Hepatocyte (in vitro differentiated cells): Measurements from ENCODE around the gene WDFY4. TPM values are rescaled to one million over a fixed set of nuclear protein-coding genes. Genes with fewer than 3 reads are reported as not detected.

Experiments
- DNase-seq: peaks from one replicate; pipeline ENCODE4 v3.0.0-alpha.2; 2016; ENCODE audit warnings: low spot score
- H2AFZ ChIP-seq: fragments of 200-600 bp; sonication (generic); 2 replicates; pipeline ENCODE4 v1.6.0; 2016; ENCODE audit warnings: antibody characterized with exemption, mild to moderate bottlenecking
- H3K27ac ChIP-seq: fragments of 200-600 bp; sonication (generic); 2 replicates; pipeline ENCODE4 v1.5.1; 2016; ENCODE audit warnings: mild to moderate bottlenecking
- H3K27me3 ChIP-seq: fragments of 200-600 bp; sonication (generic); 2 replicates; pipeline ENCODE4 v1.6.1; 2016
- H3K36me3 ChIP-seq: fragments of 200-600 bp; sonication (generic); replicated peaks from 2 replicates; pipeline ENCODE4 v1.5.1; 2016; ENCODE audit warnings: low read depth; ENCODE audit not compliant: insufficient read depth
- H3K4me1 ChIP-seq: fragments of 200-600 bp; sonication (generic); 2 replicates; pipeline ENCODE4 v1.5.1; 2016; ENCODE audit warnings: mild to moderate bottlenecking, moderate library complexity; ENCODE audit not compliant: insufficient read depth
- H3K4me2 ChIP-seq: fragments of 200-600 bp; sonication (generic); 2 replicates; pipeline ENCODE4 v1.6.0; 2016
- H3K4me3 ChIP-seq: fragments of 200-600 bp; sonication (generic); 2 replicates; pipeline ENCODE4 v1.5.1; 2016; ENCODE audit warnings: mild to moderate bottlenecking
- H3K79me2 ChIP-seq: fragments of 200-600 bp; sonication (generic); 2 replicates; pipeline ENCODE4 v1.6.0; 2017; ENCODE audit warnings: mild to moderate bottlenecking
- H3K9me2 ChIP-seq: fragments of 200-600 bp; sonication (generic); replicated peaks from 2 replicates; pipeline ENCODE4 v1.6.0; 2017; ENCODE audit warnings: mild to moderate bottlenecking; ENCODE audit not compliant: insufficient read depth
- H3K9me3 ChIP-seq: fragments of 200-600 bp; sonication (generic); 2 replicates; pipeline ENCODE4 v1.5.1; 2016; ENCODE audit warnings: low read depth, mild to moderate bottlenecking
- H4K20me1 ChIP-seq: fragments of 200-600 bp; sonication (generic); 2 replicates; pipeline ENCODE4 v1.6.0; 2016; ENCODE audit warnings: mild to moderate bottlenecking; ENCODE audit not compliant: insufficient read depth, poor library complexity, severe bottlenecking
- EZH2 ChIP-seq: fragments of 200-600 bp; sonication (generic); IDR thresholded peaks from 2 replicates; pipeline ENCODE4 v1.6.1; 2016; ENCODE audit warnings: antibody characterized with exemption, mild to moderate bottlenecking, borderline replicate concordance
- EZH2phosphoT487 ChIP-seq: fragments of 200-600 bp; sonication (generic); IDR thresholded peaks from one replicate; pipeline ENCODE4 v1.6.1; 2018; ENCODE audit warnings: antibody characterized with exemption, mild to moderate bottlenecking, low read depth, moderate library complexity; ENCODE audit not compliant: unreplicated experiment, severe bottlenecking
- WGBS: methylation state at CpG from one replicate; pipeline ENCODE4 v1.1.6; 2016; ENCODE audit warnings: low lambda C conversion rate; ENCODE audit errors: missing lambda C conversion rate; 5-methylcytosine and 5-hydroxymethylcytosine counted together
- polyA plus RNA-seq: library from polyadenylated mRNA; unstranded; fragments of >200 nt; fragmentation: Nextera tagmentation; extraction: Ambion mirVana; gene quantifications from 2 replicates; pipeline ENCODE4 v1.2.1, GENCODE V29; 2016
- total RNA-seq: library from RNA; depleted of rRNA; stranded (reverse); fragments of >200 nt; gene quantifications from 2 replicates; pipeline ENCODE4 v1.2.3, GENCODE V29; 2014
- TF ChIP-seq, protein P1 (sequence below): fragments of 200-600 bp; sonication (generic); IDR thresholded peaks from 2 replicates; pipeline ENCODE4 v1.5.1; 2016; ENCODE audit warnings: antibody characterized with exemption, mild to moderate bottlenecking; ENCODE audit not compliant: poor library complexity

Gene WDFY4
- total and polyA plus RNA-seq, 2 experiments from 2014 or later, result 0.43 to 0.91 TPM

DNA sequence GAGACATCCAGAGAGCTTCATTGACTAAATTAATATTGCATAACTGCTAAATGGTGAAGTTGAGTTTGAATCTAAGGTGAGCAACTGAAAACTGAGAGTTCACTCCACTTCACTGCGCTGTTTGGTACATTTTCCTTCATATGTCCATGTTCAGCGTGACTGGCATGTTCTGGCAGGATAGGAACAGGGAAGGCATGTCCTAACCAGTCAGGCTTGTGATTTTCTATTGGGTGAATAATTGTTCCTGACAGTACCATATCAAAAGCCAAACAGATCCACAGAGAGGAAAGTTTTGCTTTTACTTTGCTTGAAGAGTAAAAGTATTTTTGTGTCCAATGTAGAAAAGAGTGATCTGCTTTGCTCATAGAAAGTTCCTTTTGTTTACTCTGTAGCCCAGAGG, 53.2 kb downstream of the WDFY4 start:
- no peaks in the 10 kb centered on the region for H3K4me1 ChIP-seq
- no peak overlapping the region for H3K4me3 ChIP-seq
- TF ChIP-seq, protein P1, sequence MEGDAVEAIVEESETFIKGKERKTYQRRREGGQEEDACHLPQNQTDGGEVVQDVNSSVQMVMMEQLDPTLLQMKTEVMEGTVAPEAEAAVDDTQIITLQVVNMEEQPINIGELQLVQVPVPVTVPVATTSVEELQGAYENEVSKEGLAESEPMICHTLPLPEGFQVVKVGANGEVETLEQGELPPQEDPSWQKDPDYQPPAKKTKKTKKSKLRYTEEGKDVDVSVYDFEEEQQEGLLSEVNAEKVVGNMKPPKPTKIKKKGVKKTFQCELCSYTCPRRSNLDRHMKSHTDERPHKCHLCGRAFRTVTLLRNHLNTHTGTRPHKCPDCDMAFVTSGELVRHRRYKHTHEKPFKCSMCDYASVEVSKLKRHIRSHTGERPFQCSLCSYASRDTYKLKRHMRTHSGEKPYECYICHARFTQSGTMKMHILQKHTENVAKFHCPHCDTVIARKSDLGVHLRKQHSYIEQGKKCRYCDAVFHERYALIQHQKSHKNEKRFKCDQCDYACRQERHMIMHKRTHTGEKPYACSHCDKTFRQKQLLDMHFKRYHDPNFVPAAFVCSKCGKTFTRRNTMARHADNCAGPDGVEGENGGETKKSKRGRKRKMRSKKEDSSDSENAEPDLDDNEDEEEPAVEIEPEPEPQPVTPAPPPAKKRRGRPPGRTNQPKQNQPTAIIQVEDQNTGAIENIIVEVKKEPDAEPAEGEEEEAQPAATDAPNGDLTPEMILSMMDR, result no peak
- TF ChIP-seq EZH2 (no peak), EZH2phosphoT487 (no peak)
- H3K9me2 ChIP-seq, result no peaks in the 10 kb centered on the region
- no peak overlapping the region for H2AFZ ChIP-seq
- H3K27me3 ChIP-seq, result no peaks in the 10 kb centered on the region
- H3K9me3 ChIP-seq, result no peaks in the 10 kb centered on the region
- WGBS, result 91% methylated on average over 2 of the region's 2 CpGs
- no peaks in the 10 kb centered on the region for H3K79me2 ChIP-seq
- no peak overlapping the region for H3K4me2 ChIP-seq
- no peak for DNase-seq
- H3K27ac ChIP-seq, result no peak overlapping the region
- H3K36me3 ChIP-seq, result no peaks in the 10 kb centered on the region
- H4K20me1 ChIP-seq, result no peaks in the 10 kb centered on the region

DNA sequence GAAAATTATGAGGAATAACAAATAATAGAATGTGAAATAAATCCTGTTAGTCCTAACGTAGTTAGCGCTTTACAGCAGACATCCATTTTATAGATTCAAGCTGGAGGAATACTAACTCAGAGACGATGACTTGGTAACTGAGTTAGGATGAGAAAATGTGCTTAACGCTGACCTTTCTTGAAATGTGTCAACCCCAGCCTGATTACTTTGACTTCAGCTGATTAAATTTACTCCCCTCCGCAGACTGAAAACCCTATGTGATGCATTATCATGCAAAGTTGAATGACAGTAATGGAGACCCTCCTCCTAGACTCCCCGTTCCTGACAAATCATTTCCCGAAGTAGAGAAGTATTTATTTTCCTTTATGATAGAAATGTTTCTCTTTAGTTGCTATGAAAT, 54.5 kb downstream of the WDFY4 start:
- Histone ChIP-seq H3K27me3 (no peaks in the 10 kb centered on the region), H3K9me2 (no peaks in the 10 kb centered on the region), H3K79me2 (no peaks in the 10 kb centered on the region), H4K20me1 (no peaks in the 10 kb centered on the region), H3K36me3 (no peaks in the 10 kb centered on the region), H3K4me3 (no peak overlapping the region), H3K27ac (no peak overlapping the region), H3K9me3 (no peaks in the 10 kb centered on the region), H3K4me1 (no peaks in the 10 kb centered on the region), H2AFZ (no peak overlapping the region), H3K4me2 (no peak overlapping the region)
- 87% methylated on average over 7 of the region's 7 CpGs for WGBS
- TF ChIP-seq, protein P1, result no peak
- TF ChIP-seq EZH2, result no peak
- no peak for TF ChIP-seq EZH2phosphoT487
- DNase-seq, result no peak

DNA sequence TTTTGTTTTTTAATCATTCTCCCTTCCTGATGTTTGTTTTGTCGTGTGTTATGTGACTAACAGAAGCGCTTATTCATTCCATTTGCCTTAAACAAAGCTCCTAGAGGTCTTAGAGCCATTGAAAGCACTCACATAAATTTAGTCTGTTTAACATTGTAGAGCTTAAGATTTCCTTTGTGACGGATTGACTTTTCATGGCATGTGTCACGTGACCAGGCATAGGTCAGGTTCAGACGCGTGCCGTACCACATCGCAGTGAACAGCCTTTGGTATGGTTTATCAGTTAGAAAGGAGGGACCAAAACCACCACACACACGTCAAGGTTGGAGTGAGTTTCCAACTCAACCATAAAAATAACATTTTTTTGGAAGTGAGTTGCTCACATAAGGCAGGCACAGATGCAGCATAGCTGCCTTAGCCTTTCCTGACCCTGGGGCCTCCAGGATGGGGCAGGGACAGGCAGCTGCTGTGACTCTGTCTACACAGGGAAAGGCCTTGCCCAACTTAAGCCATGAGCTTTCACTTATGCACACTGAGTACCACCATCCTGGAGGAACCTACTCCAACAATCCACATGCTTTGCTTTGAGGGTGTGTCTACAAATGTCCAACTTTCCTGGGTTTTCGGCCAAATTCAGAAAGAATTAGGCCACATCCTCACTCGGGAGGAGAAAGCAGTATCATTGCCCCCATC, 55.5 kb downstream of the WDFY4 start:
- Histone ChIP-seq H3K4me2 (no peak overlapping the region), H3K9me3 (no peaks in the 10 kb centered on the region), H3K79me2 (no peaks in the 10 kb centered on the region), H3K36me3 (no peaks in the 10 kb centered on the region), H3K9me2 (no peaks in the 10 kb centered on the region), H4K20me1 (no peaks in the 10 kb centered on the region), H2AFZ (no peak overlapping the region), H3K4me3 (no peak overlapping the region), H3K27ac (no peak overlapping the region), H3K27me3 (no peaks in the 10 kb centered on the region), H3K4me1 (no peaks in the 10 kb centered on the region)
- no peak for DNase-seq
- TF ChIP-seq, protein P1, result no peak
- TF ChIP-seq EZH2phosphoT487 (no peak), EZH2 (no peak)
- 81% methylated on average over 11 of the region's 11 CpGs for WGBS
